K562 treated with DMSO at 1 percent for 48 hours (cell line): ENCODE results near the gene MSH5. TPM values are rescaled to one million over a fixed set of nuclear protein-coding genes. Genes with fewer than 3 reads are reported as not detected.

Source experiments
- total RNA-seq: library from RNA; unstranded; fragments of 300-600 nt; gene quantifications from 2 replicates; pipeline ENCODE4 v1.2.3, GENCODE V29; 2022; ENCODE audit warnings: low replicate concordance; ENCODE audit errors: extremely low read depth

Gene MSH5
- total RNA-seq, 1 experiment from 2014 or later: not detected

Other genes with a start within 250 kb of the MSH5 start
- not detected in 2 replicates for gene MICB, start 241.9 kb upstream of the MSH5 start, total RNA-seq
- gene MCCD1, start 211.0 kb upstream of the MSH5 start, total RNA-seq: not detected in 2 replicates
- gene DDX39B, start 198.0 kb upstream of the MSH5 start, total RNA-seq: not detected in 2 replicates
- gene ATP6V1G2, start 193.4 kb upstream of the MSH5 start, total RNA-seq: not detected in 2 replicates
- not detected in 2 replicates for gene NFKBIL1, start 192.4 kb upstream of the MSH5 start, total RNA-seq
- gene LTA, start 167.7 kb upstream of the MSH5 start, total RNA-seq: not detected in 2 replicates
- not detected in 2 replicates for gene TNF, start 164.4 kb upstream of the MSH5 start, total RNA-seq
- not detected in 2 replicates for gene LTB, start 157.6 kb upstream of the MSH5 start, total RNA-seq
- not detected in 2 replicates for gene LST1, start 153.7 kb upstream of the MSH5 start, total RNA-seq
- gene NCR3, start 147.0 kb upstream of the MSH5 start, total RNA-seq: not detected in 2 replicates
- not detected in 2 replicates for gene AIF1, start 124.8 kb upstream of the MSH5 start, total RNA-seq
- 599 TPM in 1 of 2 replicates, not detected in the other for gene PRRC2A, start 119.3 kb upstream of the MSH5 start, total RNA-seq
- 212 TPM in 1 of 2 replicates, not detected in the other for gene BAG6, start 87.3 kb upstream of the MSH5 start, total RNA-seq
- gene APOM, start 84.1 kb upstream of the MSH5 start, total RNA-seq: not detected in 2 replicates
- not detected in 2 replicates for gene C6orf47, start 79.2 kb upstream of the MSH5 start, total RNA-seq
- gene GPANK1, start 75.0 kb upstream of the MSH5 start, total RNA-seq: not detected in 2 replicates
- 596 TPM in 1 of 2 replicates, not detected in the other for gene CSNK2B, start 73.9 kb upstream of the MSH5 start, total RNA-seq
- gene LY6G5B, start 70.0 kb upstream of the MSH5 start, total RNA-seq: not detected in 2 replicates
- gene LY6G5C, start 58.9 kb upstream of the MSH5 start, total RNA-seq: not detected in 2 replicates
- not detected in 2 replicates for gene ABHD16A, start 36.7 kb upstream of the MSH5 start, total RNA-seq
- not detected in 2 replicates for gene LY6G6F, start 33.1 kb upstream of the MSH5 start, total RNA-seq
- not detected in 2 replicates for gene LY6G6D, start 24.7 kb upstream of the MSH5 start, total RNA-seq
- not detected in 2 replicates for gene LY6G6C, start 18.3 kb upstream of the MSH5 start, total RNA-seq
- not detected in 2 replicates for gene MPIG6B, start 16.6 kb upstream of the MSH5 start, total RNA-seq
- gene DDAH2, start 10.7 kb upstream of the MSH5 start, total RNA-seq: not detected in 2 replicates
- 1,281 TPM in 1 of 2 replicates, not detected in the other for gene CLIC1, start 3.5 kb upstream of the MSH5 start, total RNA-seq
- not detected in 2 replicates for gene SAPCD1, start 22.7 kb downstream of the MSH5 start, total RNA-seq
- gene VWA7, start 37.3 kb downstream of the MSH5 start, total RNA-seq: not detected in 2 replicates
- 668 TPM in 1 of 2 replicates, not detected in the other for gene VARS1, start 55.7 kb downstream of the MSH5 start, total RNA-seq
- not detected in 2 replicates for gene LSM2, start 67.0 kb downstream of the MSH5 start, total RNA-seq
- not detected in 2 replicates for gene HSPA1L, start 75.3 kb downstream of the MSH5 start, total RNA-seq
- gene HSPA1A, start 75.5 kb downstream of the MSH5 start, total RNA-seq: not detected in 2 replicates
- gene HSPA1B, start 87.7 kb downstream of the MSH5 start, total RNA-seq: 760 TPM in 1 of 2 replicates, not detected in the other
- gene NEU1, start 122.8 kb downstream of the MSH5 start, total RNA-seq: 455 TPM in 1 of 2 replicates, not detected in the other
- not detected in 2 replicates for gene SLC44A4, start 139.0 kb downstream of the MSH5 start, total RNA-seq
- gene EHMT2, start 157.7 kb downstream of the MSH5 start, total RNA-seq: not detected in 2 replicates
- not detected in 2 replicates for gene ZBTB12, start 162.1 kb downstream of the MSH5 start, total RNA-seq
- gene C2, start 187.7 kb downstream of the MSH5 start, total RNA-seq: not detected in 2 replicates
- gene CFB, start 206.1 kb downstream of the MSH5 start, total RNA-seq: not detected in 2 replicates
- gene NELFE, start 219.0 kb downstream of the MSH5 start, total RNA-seq: not detected in 2 replicates
- gene SKIC2, start 219.2 kb downstream of the MSH5 start, total RNA-seq: not detected in 2 replicates
- 217 TPM in 1 of 2 replicates, not detected in the other for gene DXO, start 232.1 kb downstream of the MSH5 start, total RNA-seq
- gene C4A, start 242.1 kb downstream of the MSH5 start, total RNA-seq: not detected in 2 replicates